Endodermal cell (in vitro differentiated cells): ENCODE data around the gene SF3A2. TPM values are rescaled to one million over a fixed set of nuclear protein-coding genes. Genes with fewer than 3 reads are reported as not detected.

Experiments
- DNase-seq: peaks from one replicate; pipeline ENCODE4 v3.0.0-alpha.2; 2017
- H3K27ac ChIP-seq: 2 replicates; pipeline ENCODE4 v1.5.1; 2013; ENCODE audit warnings: mild to moderate bottlenecking, low read depth, low read length, moderate library complexity
- H3K27me3 ChIP-seq: 2 replicates; pipeline ENCODE4 v1.6.1; 2013; ENCODE audit warnings: mild to moderate bottlenecking, low read length, moderate library complexity; ENCODE audit not compliant: insufficient read depth, control insufficient read depth, poor library complexity, severe bottlenecking
- H3K36me3 ChIP-seq: 2 replicates; pipeline ENCODE4 v1.7.0; 2013; ENCODE audit warnings: mild to moderate bottlenecking, low read length, moderate library complexity; ENCODE audit not compliant: control insufficient read depth, insufficient read depth
- H3K4me1 ChIP-seq: one replicate; pipeline ENCODE4 v1.7.0; 2013; ENCODE audit warnings: low read length; ENCODE audit not compliant: control insufficient read depth, insufficient read depth
- H3K4me3 ChIP-seq: 2 replicates; pipeline ENCODE4 v1.5.1; 2013; ENCODE audit warnings: mild to moderate bottlenecking, low read length, moderate library complexity
- H3K9ac ChIP-seq: 2 replicates; pipeline ENCODE4 v1.6.1; 2013; ENCODE audit warnings: mild to moderate bottlenecking, low read length, moderate library complexity; ENCODE audit not compliant: poor library complexity, severe bottlenecking; ENCODE audit errors: extremely low read depth
- H3K9me3 ChIP-seq: 2 replicates; pipeline ENCODE4 v1.6.1; 2013; ENCODE audit warnings: mild to moderate bottlenecking, low read length, moderate library complexity; ENCODE audit not compliant: control insufficient read depth
- H3K27ac Mint-ChIP-seq: 2 replicates; pipeline ENCODE4 v1.8.0; 2020; ENCODE audit warnings: mixed read lengths
- H3K27me3 Mint-ChIP-seq: 2 replicates; pipeline ENCODE4 v1.8.0; 2021; ENCODE audit warnings: mild to moderate bottlenecking, mixed read lengths; ENCODE audit not compliant: insufficient read depth
- H3K36me3 Mint-ChIP-seq: 2 replicates; pipeline ENCODE4 v1.8.0; 2020; ENCODE audit warnings: low read depth, mixed read lengths
- H3K4me1 Mint-ChIP-seq: 2 replicates; pipeline ENCODE4 v1.8.0; 2020; ENCODE audit warnings: mixed read lengths
- H3K4me3 Mint-ChIP-seq: 2 replicates; pipeline ENCODE4 v1.8.0; 2020; ENCODE audit warnings: mild to moderate bottlenecking, moderate library complexity, mixed read lengths
- H3K9me3 Mint-ChIP-seq: 2 replicates; pipeline ENCODE4 v1.8.0; 2020; ENCODE audit warnings: mild to moderate bottlenecking, mixed read lengths
- WGBS, 2 experiments: methylation state at CpG; one replicate each; pipeline versions ENCODE4 v1.1.5 to v1.1.7; 2013; ENCODE audit warnings: missing lambda C conversion rate in 2 of 2, mixed read lengths in 1 of 2; ENCODE audit not compliant: insufficient coverage in 1 of 2, insufficient read length in 1 of 2; 5-methylcytosine and 5-hydroxymethylcytosine counted together
- total RNA-seq, 2 donors: library from RNA; stranded (reverse); fragmentation: NEBNext Ultra II Directional in 1 of 2; extraction: Animal tissue kit (Norgen Biotek cat#: 25700) in 1 of 2; gene quantifications; 2 replicates in 1 of 2; 3 replicates in 1 of 2; pipeline ENCODE4 v1.2.1, GENCODE V29; 2021
- TF ChIP-seq, protein P1 (sequence below): fragments of 200-600 bp; sonication (generic); conservative IDR thresholded peaks from 2 replicates; pipeline ENCODE4 v1.5.0; 2021; ENCODE audit warnings: antibody characterized with exemption, mild to moderate bottlenecking

The SF3A2 gene
- total RNA-seq, 2 donors from 2014 or later, result 126 to 132 TPM

- H3K9me3 Mint-ChIP-seq, result no peaks in the 10 kb centered on the region
- WGBS, 2 experiments, result 93 to 94% methylated on average over 4 to 21 of the region's 21 CpGs
- no peak overlapping the region for H3K4me3 ChIP-seq
- no peak overlapping the region for H3K4me3 Mint-ChIP-seq
- no peaks in the 10 kb centered on the region for H3K4me1 ChIP-seq
- no peak for DNase-seq
- no peaks in the 10 kb centered on the region for H3K4me1 Mint-ChIP-seq
- no peak overlapping the region for H3K27ac Mint-ChIP-seq
- H3K36me3 Mint-ChIP-seq, result peaks cover 16% of the 10 kb centered on the region
- H3K27ac ChIP-seq, result peak overlapping the region; percentile 38
- peaks cover 7% of the 10 kb centered on the region for H3K27me3 Mint-ChIP-seq
- H3K9ac ChIP-seq, result no peak overlapping the region
- H3K36me3 ChIP-seq, result peaks cover 35% of the 10 kb centered on the region
- peaks cover 15% of the 10 kb centered on the region for H3K27me3 ChIP-seq
- TF ChIP-seq, protein P1, sequence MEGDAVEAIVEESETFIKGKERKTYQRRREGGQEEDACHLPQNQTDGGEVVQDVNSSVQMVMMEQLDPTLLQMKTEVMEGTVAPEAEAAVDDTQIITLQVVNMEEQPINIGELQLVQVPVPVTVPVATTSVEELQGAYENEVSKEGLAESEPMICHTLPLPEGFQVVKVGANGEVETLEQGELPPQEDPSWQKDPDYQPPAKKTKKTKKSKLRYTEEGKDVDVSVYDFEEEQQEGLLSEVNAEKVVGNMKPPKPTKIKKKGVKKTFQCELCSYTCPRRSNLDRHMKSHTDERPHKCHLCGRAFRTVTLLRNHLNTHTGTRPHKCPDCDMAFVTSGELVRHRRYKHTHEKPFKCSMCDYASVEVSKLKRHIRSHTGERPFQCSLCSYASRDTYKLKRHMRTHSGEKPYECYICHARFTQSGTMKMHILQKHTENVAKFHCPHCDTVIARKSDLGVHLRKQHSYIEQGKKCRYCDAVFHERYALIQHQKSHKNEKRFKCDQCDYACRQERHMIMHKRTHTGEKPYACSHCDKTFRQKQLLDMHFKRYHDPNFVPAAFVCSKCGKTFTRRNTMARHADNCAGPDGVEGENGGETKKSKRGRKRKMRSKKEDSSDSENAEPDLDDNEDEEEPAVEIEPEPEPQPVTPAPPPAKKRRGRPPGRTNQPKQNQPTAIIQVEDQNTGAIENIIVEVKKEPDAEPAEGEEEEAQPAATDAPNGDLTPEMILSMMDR, result no peak
- no peaks in the 10 kb centered on the region for H3K9me3 ChIP-seq
Observed at GRCh38 chr19:2248136-2249009, 11.7 kb downstream of the SF3A2 start.

- H3K36me3 Mint-ChIP-seq, result peaks cover 16% of the 10 kb centered on the region
- Histone ChIP-seq H3K36me3 (peaks cover 27% of the 10 kb centered on the region), H3K4me1 (no peaks in the 10 kb centered on the region), H3K27me3 (peaks cover 16% of the 10 kb centered on the region), H3K9me3 (no peaks in the 10 kb centered on the region), H3K9ac (no peak within 1 kb of the TSS), H3K4me3 (no peak within 1 kb of the TSS), H3K27ac (peak within 1 kb of the TSS; percentile 38)
- no peak within 1 kb of the TSS for H3K4me3 Mint-ChIP-seq
- TF ChIP-seq, protein P1, result no peak
- 83 to 88% methylated on average over 10 to 27 of the region's 27 CpGs for WGBS, 2 experiments
- peak; percentile 58 for DNase-seq
- peaks cover 10% of the 10 kb centered on the region for H3K27me3 Mint-ChIP-seq
- no peaks in the 10 kb centered on the region for H3K9me3 Mint-ChIP-seq
- H3K27ac Mint-ChIP-seq, result no peak within 1 kb of the TSS
- H3K4me1 Mint-ChIP-seq, result peaks cover 3% of the 10 kb centered on the region
Observed at GRCh38 chr19:2249010-2249866, 12.6 kb downstream of the SF3A2 start, which contains the start of gene AMH. Gene AMH, plus strand, starts transcription at chr19:2249323. Its CDS starts 10 bp downstream, at chr19:2249333.

GRCh38 chr19:2249880-2250765 is 13.5 kb downstream of the SF3A2 start:
- Histone ChIP-seq H3K27me3 (peaks cover 16% of the 10 kb centered on the region), H3K36me3 (peaks cover 18% of the 10 kb centered on the region), H3K9ac (no peak overlapping the region), H3K4me1 (no peaks in the 10 kb centered on the region), H3K27ac (no peak overlapping the region), H3K4me3 (no peak overlapping the region), H3K9me3 (no peaks in the 10 kb centered on the region)
- Mint-ChIP-seq H3K36me3 (peaks cover 10% of the 10 kb centered on the region), H3K27me3 (peaks cover 10% of the 10 kb centered on the region), H3K9me3 (no peaks in the 10 kb centered on the region), H3K27ac (no peak overlapping the region), H3K4me3 (no peak overlapping the region), H3K4me1 (peaks cover 3% of the 10 kb centered on the region)
- WGBS, 2 experiments, result 81 to 87% methylated on average over 31 to 43 of the region's 43 CpGs
- TF ChIP-seq, protein P1, result no peak
- DNase-seq, result peak; percentile 64
